HCT116 (cell line): ENCODE data around the gene CXorf65. TPM values are rescaled to one million over a fixed set of nuclear protein-coding genes. Genes with fewer than 3 reads are reported as not detected.

ENCODE experiments used
- ATAC-seq: fragments of 200-7000 bp; cut with Tn5 transposase; 2 replicates; pipeline ENCODE4 v1.9.1; 2020; ENCODE audit warnings: mild to moderate bottlenecking, moderate library complexity
- BruUV-seq: library from RNA; stranded (reverse); fragments of 400-500 nt; replicated peaks from 2 replicates; lab custom pipeline; 2021; lab: Mats Ljungman, UMichigan
- CTCF ChIA-PET: fragments of 300-600 bp; sonication (Branson Sonifier 250); formaldehyde crosslinking; loops from one replicate; lab custom pipeline; 2021; ENCODE audit warnings: antibody characterized with exemption; lab: Charles Lee
- POLR2A ChIA-PET: fragments of 300-600, 350-600 bp; sonication (Branson Sonifier 250); formaldehyde crosslinking; loops from one replicate; lab custom pipeline; 2021; ENCODE audit warnings: antibody characterized with exemption; lab: Charles Lee
- RAD21 ChIA-PET, 2 experiments: fragments of 300-600 bp; sonication (Branson Sonifier 250); formaldehyde crosslinking; loops; one replicate each; lab custom pipeline; 2023; ENCODE audit warnings: low total read pairs in 2 of 2; ENCODE audit not compliant: uncharacterized antibody in 2 of 2, unreplicated experiment in 2 of 2, low non-redundant PET in 1 of 2; lab: Charles Lee
- DNase-seq: peaks from one replicate; pipeline ENCODE4 v3.0.0-alpha.2; 2010; ENCODE audit warnings: low read depth, low spot score
- H2AFZ ChIP-seq: fragments of 200-600 bp; shearing (Covaris generic), sonication (generic); 2 replicates; pipeline ENCODE4 v1.6.1; 2017; ENCODE audit warnings: low read depth, mixed run types, mixed read lengths, antibody characterized with exemption, low read length; ENCODE audit not compliant: poor library complexity, severe bottlenecking
- H3K27ac ChIP-seq: 2 replicates; pipeline ENCODE4 v1.5.1; 2012; ENCODE audit warnings: low read depth, low read length
- H3K27me3 ChIP-seq: fragments of 200-600 bp; sonication (generic); 2 replicates; pipeline ENCODE4 v1.6.1; 2016; ENCODE audit warnings: mixed run types, low read length, mixed read lengths; ENCODE audit not compliant: insufficient read depth
- H3K36me3 ChIP-seq, 2 experiments: fragments of 200-500 bp in 1 of 2; fragments of 200-600 bp in 1 of 2; sonication (Bioruptor generic) in 1 of 2; sonication (generic) in 1 of 2; 2 replicates each; pipeline versions ENCODE4 v1.5.1 to v1.6.1; 2014 to 2016; ENCODE audit warnings: low read length in 2 of 2, inconsistent platforms in 1 of 2, mixed read lengths in 1 of 2, mixed run types in 1 of 2; ENCODE audit not compliant: insufficient read depth in 2 of 2, control insufficient read depth in 1 of 2
- H3K4me1 ChIP-seq, 2 experiments: fragments of 200-600 bp in 1 of 2; sonication (generic) in 1 of 2; 2 replicates each; pipeline versions ENCODE4 v1.5.1 to v1.6.1; 2012 to 2017; ENCODE audit warnings: low read length in 2 of 2, inconsistent platforms in 1 of 2, mild to moderate bottlenecking in 1 of 2, mixed read lengths in 1 of 2, mixed run types in 1 of 2, moderate library complexity in 1 of 2; ENCODE audit not compliant: insufficient read depth in 2 of 2, control insufficient read depth in 1 of 2
- H3K4me2 ChIP-seq: fragments of 200-600 bp; sonication (generic); 2 replicates; pipeline ENCODE4 v1.6.1; 2017; ENCODE audit warnings: mixed run types, low read length, mixed read lengths
- H3K4me3 ChIP-seq, 2 experiments: fragments of 200-600 bp in 1 of 2; sonication (generic) in 1 of 2; replicated peaks in 1 of 2; 2 replicates each; pipeline ENCODE4 v1.5.1; 2011 to 2016; ENCODE audit warnings: low read length in 2 of 2, control low read depth in 1 of 2, low read depth in 1 of 2, mild to moderate bottlenecking in 1 of 2, mixed read lengths in 1 of 2, mixed run types in 1 of 2
- H3K79me2 ChIP-seq: fragments of 200-600 bp; sonication (generic); 2 replicates; pipeline ENCODE4 v1.6.1; 2017; ENCODE audit warnings: mild to moderate bottlenecking, mixed run types, low read length, moderate library complexity, mixed read lengths; ENCODE audit not compliant: insufficient read depth
- H3K9ac ChIP-seq: fragments of 200-600 bp; sonication (generic); 2 replicates; pipeline ENCODE4 v1.6.1; 2016; ENCODE audit warnings: low read length, mixed read lengths
- H3K9me2 ChIP-seq: fragments of 200-600 bp; sonication (generic), shearing (Covaris generic); 2 replicates; pipeline ENCODE4 v1.6.1; 2017; ENCODE audit warnings: mixed run types, mild to moderate bottlenecking, moderate library complexity; ENCODE audit not compliant: insufficient read depth
- H3K9me3 ChIP-seq, 2 experiments: fragments of 200-500 bp in 1 of 2; fragments of 200-600 bp in 1 of 2; sonication (Bioruptor generic) in 1 of 2; sonication (generic) in 1 of 2; 2 replicates each; pipeline ENCODE4 v1.6.1; 2014 to 2017; ENCODE audit warnings: low read length in 2 of 2, mixed read lengths in 2 of 2, inconsistent platforms in 1 of 2, low read depth in 1 of 2, mild to moderate bottlenecking in 1 of 2, mixed run types in 1 of 2, moderate library complexity in 1 of 2; ENCODE audit not compliant: control insufficient read depth in 1 of 2, insufficient read depth in 1 of 2
- H4K20me1 ChIP-seq: fragments of 200-600 bp; sonication (generic), shearing (Covaris generic); 2 replicates; pipeline ENCODE4 v1.6.1; 2017; ENCODE audit warnings: mixed run types, mild to moderate bottlenecking, moderate library complexity; ENCODE audit not compliant: insufficient read depth
- EZH2phosphoT487 ChIP-seq: fragments of 200-600 bp; IDR thresholded peaks from 2 replicates; pipeline ENCODE4 v1.6.1; 2018; ENCODE audit warnings: antibody characterized with exemption, borderline replicate concordance
- FOSL1 ChIP-seq: IDR thresholded peaks from 2 replicates; pipeline ENCODE4 v1.6.1; 2012; ENCODE audit warnings: low read depth
- JUND ChIP-seq: IDR thresholded peaks from 2 replicates; pipeline ENCODE4 v1.6.1; 2012
- POLR2A ChIP-seq: IDR thresholded peaks from 2 replicates; pipeline ENCODE4 v1.7.0; 2011; ENCODE audit warnings: borderline replicate concordance; ENCODE audit not compliant: insufficient read depth, insufficient read length; ENCODE audit errors: extremely low read depth
- REST ChIP-seq: IDR thresholded peaks from 2 replicates; pipeline ENCODE4 v1.6.1; 2012; ENCODE audit warnings: low read depth
- SRF ChIP-seq: IDR thresholded peaks from 2 replicates; pipeline ENCODE4 v1.6.1; 2012; ENCODE audit warnings: low read depth
- YY1 ChIP-seq: IDR thresholded peaks from 2 replicates; pipeline ENCODE4 v1.6.1; 2011; ENCODE audit warnings: low read length, low read depth, moderate library complexity, mild to moderate bottlenecking; ENCODE audit not compliant: insufficient replicate concordance; ENCODE audit errors: extremely low read depth
- ZBTB33 ChIP-seq: IDR thresholded peaks from 2 replicates; pipeline ENCODE4 v1.6.1; 2011; ENCODE audit warnings: mild to moderate bottlenecking, low read length, moderate library complexity; ENCODE audit not compliant: insufficient replicate concordance; ENCODE audit errors: extremely low read depth
- ZFX ChIP-seq: fragments of 450-650 bp; IDR thresholded peaks from 2 replicates; pipeline ENCODE4 v1.6.1; 2017
- ZNF274 ChIP-seq: fragments of 200-500 bp; sonication (Bioruptor generic); IDR thresholded peaks from 2 replicates; pipeline ENCODE4 v1.6.1; 2014; ENCODE audit warnings: mild to moderate bottlenecking, low read depth, low read length, inconsistent platforms
- intact Hi-C: fragments of 100-400 bp; cut with micrococcal nuclease; formaldehyde crosslinking; loops from 2 replicates; pipeline ENCODE4 v1.10.0; 2022
- total RNA-seq: library from RNA; stranded (reverse); gene quantifications from one replicate; pipeline ENCODE4 v1.2.1, GENCODE V29; 2021; ENCODE audit not compliant: unreplicated experiment

CXorf65 gene
- total RNA-seq, 1 experiment from 2014 or later: not detected

GRCh38 chrX:71095033-71095432 is 11.5 kb downstream of the CXorf65 start:
- peak; percentile 5; the same call in 1 of the 2 replicates for ATAC-seq
- H3K9ac ChIP-seq: peak overlapping the region; percentile 62

More at GRCh38 chrX:71095033-71095432, 11.5 kb downstream of the CXorf65 start:
- intact Hi-C loops: loop anchor here (5.0 kb wide), 1 partner anchor 82 kb away; no protein-coding TSS in a partner anchor
- H3K27ac ChIP-seq: no peak overlapping the region
- BruUV-seq: TSS peak; percentile 90
- H3K36me3 ChIP-seq: no peaks in the 10 kb centered on the region
- DNase-seq: no peak
- H3K79me2 ChIP-seq: no peaks in the 10 kb centered on the region
- H3K4me2 ChIP-seq: peak overlapping the region; percentile 88
- CTCF ChIA-PET: no interaction called here
- H2AFZ ChIP-seq: no peak overlapping the region
- H4K20me1 ChIP-seq: no peaks in the 10 kb centered on the region
- H3K9me3 ChIP-seq: no peaks in the 10 kb centered on the region
- RAD21 ChIA-PET: no interaction called here
- no peaks in the 10 kb centered on the region for H3K27me3 ChIP-seq
- peaks cover 0 to 14% of the 10 kb centered on the region in 2 experiments; a peak in 2 of 4 replicates for H3K4me1 ChIP-seq
- H3K4me3 ChIP-seq: peak overlapping the region; percentile 54 to 64
- no peak for TF ChIP-seq YY1
- TF ChIP-seq POLR2A: no peak
- TF ChIP-seq SRF: no peak
- no peak for TF ChIP-seq ZBTB33
- no peak for TF ChIP-seq FOSL1
- no peak for TF ChIP-seq ZFX
- TF ChIP-seq JUND: no peak
- TF ChIP-seq REST: no peak
- no peak for TF ChIP-seq EZH2phosphoT487
- no peak for TF ChIP-seq ZNF274
- H3K9me2 ChIP-seq: no peaks in the 10 kb centered on the region
- POLR2A ChIA-PET: no interaction called here
